Measurements from ENCODE around the gene TRAF3.

GRCh38 chr14:102930753-102931579, 153.7 kb downstream of the TRAF3 start:
- TF ChIP-seq CTCF (IDR thresholded peaks at IDR 0.05) (no peak), POLR2A (IDR thresholded peaks at IDR 0.05) (no peak)

Data from thyroid gland (tissue), 4 donors.